PC-3 (cell line): ENCODE results near the gene PIGW. TPM values are rescaled to one million over a fixed set of nuclear protein-coding genes. Genes with fewer than 3 reads are reported as not detected.
A peak's percentile ranks its signal among the peaks of the same experiment; 100 is the strongest.

Experiments
- ATAC-seq: fragments of 200-7000 bp; cut with Tn5 transposase; 2 replicates; pipeline ENCODE4 v1.9.1; 2020; ENCODE audit warnings: mild to moderate bottlenecking, moderate library complexity
- BruUV-seq: library from RNA; stranded (reverse); fragments of 400-500 nt; replicated peaks from 2 replicates; lab custom pipeline; 2021; lab: Mats Ljungman, UMichigan
- CTCF ChIA-PET: fragments of 300-600 bp; sonication (Branson Sonifier 250); formaldehyde crosslinking; loops from one replicate; lab custom pipeline; 2022; ENCODE audit warnings: antibody characterized with exemption; lab: Charles Lee
- POLR2A ChIA-PET: fragments of 300-600 bp; sonication (Branson Sonifier 250); formaldehyde crosslinking; loops from one replicate; lab custom pipeline; 2022; ENCODE audit warnings: antibody characterized with exemption; ENCODE audit not compliant: unreplicated experiment; lab: Charles Lee
- DNase-seq: peaks from one replicate; pipeline ENCODE4 v3.0.0-alpha.2; 2015
- H2AFZ ChIP-seq: fragments of 300-600 bp; sonication (generic); 2 replicates; pipeline ENCODE4 v1.6.0; 2016; ENCODE audit warnings: antibody characterized with exemption, low read length
- H3F3A ChIP-seq: fragments of 300-600 bp; sonication (generic); one replicate; pipeline ENCODE4 v1.6.0; 2017; ENCODE audit warnings: antibody characterized with exemption, low read length, control low read depth, mild to moderate bottlenecking; ENCODE audit not compliant: unreplicated experiment
- H3K27ac ChIP-seq: fragments of 300-600 bp; sonication (generic); 2 replicates; pipeline ENCODE4 v1.5.1; 2016; ENCODE audit warnings: mild to moderate bottlenecking, low read length
- H3K27me3 ChIP-seq: fragments of 300-600 bp; sonication (generic); 2 replicates; pipeline ENCODE4 v1.6.1; 2016; ENCODE audit warnings: low read length, mixed read lengths
- H3K36me3 ChIP-seq: fragments of 300-600 bp; sonication (generic); 2 replicates; pipeline ENCODE4 v1.6.1; 2016; ENCODE audit warnings: low read depth, mixed run types, low read length, mixed read lengths
- H3K4me1 ChIP-seq: fragments of 300-600 bp; sonication (generic); 2 replicates; pipeline ENCODE4 v1.5.1; 2016; ENCODE audit warnings: low read length; ENCODE audit not compliant: insufficient read depth
- H3K4me2 ChIP-seq: fragments of 300-600 bp; sonication (generic); 2 replicates; pipeline ENCODE4 v1.6.0; 2016; ENCODE audit warnings: low read length
- H3K4me3 ChIP-seq: fragments of 300-600 bp; sonication (generic); 2 replicates; pipeline ENCODE4 v1.5.1; 2016; ENCODE audit warnings: mild to moderate bottlenecking, low read length, mixed read lengths
- H3K79me2 ChIP-seq: fragments of 300-600 bp; sonication (generic); 2 replicates; pipeline ENCODE4 v1.6.1; 2017; ENCODE audit warnings: low read length, mixed read lengths
- H3K9ac ChIP-seq: fragments of 300-600 bp; sonication (generic); 2 replicates; pipeline ENCODE4 v1.6.0; 2016; ENCODE audit warnings: mild to moderate bottlenecking, low read length
- H3K9me2 ChIP-seq: fragments of 300-600 bp; sonication (generic); replicated peaks from 2 replicates; pipeline ENCODE4 v1.6.1; 2016; ENCODE audit warnings: mixed run types, low read length, mixed read lengths
- H3K9me3 ChIP-seq: fragments of 300-600 bp; sonication (generic); 2 replicates; pipeline ENCODE4 v1.6.1; 2016; ENCODE audit warnings: low read length, mixed read lengths
- H4K20me1 ChIP-seq: fragments of 300-600 bp; sonication (generic); 2 replicates; pipeline ENCODE4 v1.6.1; 2016; ENCODE audit warnings: low read length, mixed read lengths
- CTCF ChIP-seq: fragments of 300-600 bp; sonication (generic); conservative IDR thresholded peaks from 2 replicates; pipeline ENCODE4 v1.5.1; 2017; ENCODE audit warnings: antibody characterized with exemption, low read depth, mild to moderate bottlenecking, low read length
- EZH2 ChIP-seq: fragments of 300-600 bp; sonication (generic); IDR thresholded peaks from one replicate; pipeline ENCODE4 v1.6.1; 2017; ENCODE audit warnings: antibody characterized with exemption, mild to moderate bottlenecking, low read length; ENCODE audit not compliant: unreplicated experiment
- EZH2phosphoT487 ChIP-seq: fragments of 300-600 bp; sonication (generic); IDR thresholded peaks from 2 replicates; pipeline ENCODE4 v1.6.1; 2018; ENCODE audit warnings: mild to moderate bottlenecking, antibody characterized with exemption, low read length, borderline replicate concordance
- intact Hi-C: fragments of 100-400 bp; cut with micrococcal nuclease; formaldehyde crosslinking; loops from 2 replicates; pipeline ENCODE4 v1.9.0; 2023
- total RNA-seq: library from RNA; depleted of rRNA; stranded (reverse); fragments of >200 nt; gene quantifications from 2 replicates; pipeline ENCODE4 v1.2.3, GENCODE V29; 2014

PIGW gene
- total RNA-seq, 1 experiment from 2014 or later = 8.0 TPM

GRCh38 chr17:36525888-36526287, 8.9 kb upstream of the PIGW start:
- TF ChIP-seq EZH2phosphoT487 = no peak
- no peak for TF ChIP-seq CTCF
- no peak for TF ChIP-seq EZH2
- no peak overlapping the region for H3K4me3 ChIP-seq
- no peak overlapping the region for H3K27ac ChIP-seq
- H3F3A ChIP-seq = no peaks in the 10 kb centered on the region
- H3K9ac ChIP-seq = no peak overlapping the region
- ChIA-PET CTCF (no interaction called here), POLR2A (no interaction called here)
- H3K4me2 ChIP-seq = no peak overlapping the region
- no peak overlapping the region for H2AFZ ChIP-seq
- no peaks in the 10 kb centered on the region for H3K9me3 ChIP-seq
- H3K79me2 ChIP-seq = peaks cover 13% of the 10 kb centered on the region
- no peaks in the 10 kb centered on the region for H3K9me2 ChIP-seq
- ATAC-seq (no peak), DNase-seq (no peak)
- intact Hi-C loops = no loop called here
- BruUV-seq = no TSS peak
- 0 out of 2 replicates have a peak, but pooled peaks cover 4% of the 10 kb centered on the region for H4K20me1 ChIP-seq
- H3K4me1 ChIP-seq = peaks cover 39% of the 10 kb centered on the region
- H3K27me3 ChIP-seq = no peaks in the 10 kb centered on the region
- peaks cover 42% of the 10 kb centered on the region for H3K36me3 ChIP-seq

- intact Hi-C loops = no loop called here
- Histone ChIP-seq H3K4me2 (no peak overlapping the region), H3K4me1 (peaks cover 47% of the 10 kb centered on the region), H3K9ac (no peak overlapping the region), H4K20me1 (0 out of 2 replicates have a peak, but pooled peaks cover 4% of the 10 kb centered on the region), H3K36me3 (peaks cover 43% of the 10 kb centered on the region), H3K27ac (no peak overlapping the region), H3K9me2 (no peaks in the 10 kb centered on the region), H2AFZ (no peak overlapping the region), H3K9me3 (no peaks in the 10 kb centered on the region), H3K79me2 (peaks cover 26% of the 10 kb centered on the region), H3F3A (no peaks in the 10 kb centered on the region), H3K27me3 (no peaks in the 10 kb centered on the region), H3K4me3 (no peak overlapping the region)
- ChIA-PET CTCF (no interaction called here), POLR2A (interaction anchor here (0.6 kb wide), 1 partner anchor 694 kb away, joined by 3 read pairs; no protein-coding TSS in a partner anchor)
- TF ChIP-seq EZH2phosphoT487 = no peak
- TF ChIP-seq EZH2 = no peak
- TF ChIP-seq CTCF = no peak
- ATAC-seq (no peak), DNase-seq (no peak)
- no TSS peak for BruUV-seq
Measured at GRCh38 chr17:36527621-36528250, 7.1 kb upstream of the PIGW start.

- DNase-seq (peak; percentile 65), ATAC-seq (peak; percentile 67)
- Histone ChIP-seq H3K36me3 (peaks cover 50% of the 10 kb centered on the region), H3K9ac (no peak overlapping the region), H2AFZ (no peak overlapping the region), H3K4me3 (no peak overlapping the region), H3K79me2 (peaks cover 38% of the 10 kb centered on the region), H4K20me1 (0 out of 2 replicates have a peak, but pooled peaks cover 4% of the 10 kb centered on the region), H3K9me3 (no peaks in the 10 kb centered on the region), H3F3A (no peaks in the 10 kb centered on the region), H3K4me1 (peaks cover 56% of the 10 kb centered on the region), H3K27me3 (no peaks in the 10 kb centered on the region), H3K27ac (peak overlapping the region; percentile 24; the same call in 1 of the 2 replicates), H3K9me2 (no peaks in the 10 kb centered on the region), H3K4me2 (peak overlapping the region; percentile 18)
- ChIA-PET POLR2A (no interaction called here), CTCF (no interaction called here)
- TF ChIP-seq EZH2 (no peak), EZH2phosphoT487 (no peak), CTCF (no peak)
- BruUV-seq = no TSS peak
- intact Hi-C loops = no loop called here
Measured at GRCh38 chr17:36529121-36529520, 5.7 kb upstream of the PIGW start.
